Gastrocnemius medialis (tissue), 4 donors: ENCODE measurements around the gene TEX19. TPM values are rescaled to one million over a fixed set of nuclear protein-coding genes. Genes with fewer than 3 reads are reported as not detected.

Experiments
- ATAC-seq, 2 donors: fragments of 150-250 bp; one replicate each; pipeline ENCODE4 v1.9.1; 2016
- DNase-seq, 2 donors: peaks; one replicate each; pipeline ENCODE4 v3.0.0-alpha.2; 2019
- H3K27ac ChIP-seq, 4 donors: fragments of 200-600 bp; sonication (generic); 1 replicate in 1 of 4; 2 replicates in 3 of 4; pipeline ENCODE4 v1.5.1; 2016 to 2018; ENCODE audit warnings: mild to moderate bottlenecking in 2 of 4, moderate library complexity in 1 of 4
- H3K27me3 ChIP-seq, 3 donors: fragments of 200-600 bp; sonication (generic) in 2 of 3; 1 replicate in 1 of 3; 2 replicates in 2 of 3; pipeline versions ENCODE4 v1.5.1 to v1.6.0; 2016 to 2019; ENCODE audit warnings: mild to moderate bottlenecking in 1 of 3, moderate library complexity in 1 of 3
- H3K36me3 ChIP-seq, 2 donors: fragments of 200-600 bp; sonication (generic) in 1 of 2; one replicate each; pipeline ENCODE4 v1.5.1; 2017 to 2018
- H3K4me1 ChIP-seq, 2 donors: fragments of 200-600 bp; sonication (generic) in 1 of 2; one replicate each; pipeline ENCODE4 v1.5.1; 2016 to 2017; ENCODE audit warnings: mild to moderate bottlenecking in 2 of 2
- H3K4me3 ChIP-seq, 4 donors: fragments of 200-600 bp; sonication (generic) in 3 of 4; 1 replicate in 1 of 4; 2 replicates in 3 of 4; pipeline ENCODE4 v1.5.1; 2016 to 2019; ENCODE audit warnings: mild to moderate bottlenecking in 2 of 4
- H3K9me3 ChIP-seq, 3 donors: fragments of 200-600 bp; sonication (generic) in 2 of 3; 1 replicate in 1 of 3; 2 replicates in 2 of 3; pipeline ENCODE4 v1.5.1; 2016 to 2019
- CTCF ChIP-seq, 5 experiments: fragments of 450-650 bp in 3 of 5; fragments of 200-600 bp in 2 of 5; sonication (generic) in 2 of 5; IDR thresholded peaks in 4 of 5; conservative IDR thresholded peaks in 1 of 5; 1 replicate in 4 of 5; 2 replicates in 1 of 5; pipeline ENCODE4 v1.5.1; 2016 to 2019; ENCODE audit warnings: antibody characterized with exemption in 5 of 5, mild to moderate bottlenecking in 3 of 5, moderate library complexity in 3 of 5
- POLR2A ChIP-seq, 2 donors: fragments of 450-650 bp; IDR thresholded peaks; one replicate each; pipeline ENCODE4 v1.6.1; 2017; ENCODE audit warnings: antibody characterized with exemption in 2 of 2, mild to moderate bottlenecking in 2 of 2, moderate library complexity in 2 of 2
- in situ Hi-C, 4 donors: fragments of 200-750 bp; cut with MboI; loops; one replicate each; pipeline versions ENCODE4 v1.15.0 to v1.8.0; 2017; ENCODE audit warnings: low sequenced_read_pairs in 4 of 4
- intact Hi-C: fragments of 100-400 bp; cut with DNase I; formaldehyde crosslinking; loops from one replicate; pipeline ENCODE4 v1.15.1; 2023; ENCODE audit warnings: low total_unique reads
- total RNA-seq, 4 donors: library from RNA; depleted of rRNA; stranded (reverse); fragments of >200 nt; gene quantifications; one replicate each; pipeline versions ENCODE4 v1.1.0 to v1.2.3, GENCODE V29; 2016

TEX19 gene
- total RNA-seq, 4 donors from 2014 or later: 0.40 TPM; not detected in 3

DNA sequence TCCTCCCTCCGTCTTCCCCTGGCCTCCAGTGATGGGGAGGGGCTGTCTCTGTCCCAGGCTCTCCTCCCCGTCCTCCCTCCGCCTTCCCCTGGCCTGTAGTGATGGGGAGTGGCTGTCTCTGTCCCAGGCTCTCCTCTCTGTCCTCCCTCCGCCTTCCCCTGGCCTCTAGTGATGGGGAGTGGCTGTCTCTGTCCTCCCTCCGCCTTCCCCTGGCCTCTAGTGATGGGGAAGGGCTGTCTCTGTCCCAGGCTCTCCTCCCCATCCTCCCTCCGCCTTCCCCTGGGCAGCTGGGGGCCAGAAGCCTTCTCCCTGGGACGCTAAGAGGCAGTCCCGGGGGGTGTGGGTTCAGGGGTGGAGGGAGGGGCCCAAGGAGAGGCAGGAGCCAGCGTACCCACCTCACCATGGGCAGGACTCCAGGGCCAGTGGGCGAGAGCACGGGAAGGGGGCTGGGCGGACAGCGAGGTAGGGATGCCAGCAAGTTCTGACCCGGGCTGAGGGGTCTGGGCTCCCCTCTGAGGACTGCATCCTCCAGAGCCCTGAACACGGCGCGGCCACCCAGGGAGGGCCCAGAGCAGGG, 27.3 kb downstream of the TEX19 start:
- peaks cover 26 to 34% (median 29%) of the 10 kb centered on the region in 3 donors for H3K27me3 ChIP-seq

GRCh38 chr17:82386881-82387704, 28.0 kb downstream of the TEX19 start:
- in situ Hi-C loops (no loop called here), intact Hi-C loops (no loop called here)
- Histone ChIP-seq H3K9me3 (no peaks in the 10 kb centered on the region), H3K36me3 (peaks cover 0 to 8% of the 10 kb centered on the region in 2 donors), H3K27me3 (peaks cover 20 to 27% (median 26%) of the 10 kb centered on the region in 3 donors), H3K4me3 (no peak overlapping the region), H3K27ac (no peak overlapping the region), H3K4me1 (peaks cover 15 to 23% of the 10 kb centered on the region in 2 donors)
- DNase-seq: no peak
- TF ChIP-seq POLR2A (IDR thresholded peaks at IDR 0.05): no peak
- no peak for TF ChIP-seq CTCF (IDR thresholded peaks at IDR 0.05 in 4 of 5, conservative IDR thresholded peaks at IDR 0.05 in 1 of 5)
- no peak for ATAC-seq

More for the DNA sequence above, 27.3 kb downstream of the TEX19 start:
- H3K4me3 ChIP-seq: no peak overlapping the region
- DNase-seq: peak in 1 of 2 donors; percentile 44
- no peaks in the 10 kb centered on the region for H3K36me3 ChIP-seq
- no peak for ATAC-seq
- TF ChIP-seq POLR2A (IDR thresholded peaks at IDR 0.05): no peak
- no peak for TF ChIP-seq CTCF (IDR thresholded peaks at IDR 0.05 in 4 of 5, conservative IDR thresholded peaks at IDR 0.05 in 1 of 5)
- peak overlapping the region in 1 of 4 donors; percentile 32 for H3K27ac ChIP-seq
- peaks cover 15 to 24% of the 10 kb centered on the region in 2 donors for H3K4me1 ChIP-seq
- H3K9me3 ChIP-seq: no peaks in the 10 kb centered on the region
- in situ Hi-C loops (no loop called here), intact Hi-C loops (no loop called here)

GRCh38 chr17:82387705-82388106, 28.7 kb downstream of the TEX19 start:
- in situ Hi-C loops (no loop called here), intact Hi-C loops (no loop called here)
- peaks cover 14 to 21% (median 20%) of the 10 kb centered on the region in 3 donors for H3K27me3 ChIP-seq
- ATAC-seq (no peak), DNase-seq (no peak)
- no peak for TF ChIP-seq CTCF (IDR thresholded peaks at IDR 0.05 in 4 of 5, conservative IDR thresholded peaks at IDR 0.05 in 1 of 5)
- TF ChIP-seq POLR2A (IDR thresholded peaks at IDR 0.05): no peak
- H3K27ac ChIP-seq: no peak overlapping the region
- peaks cover 15 to 23% of the 10 kb centered on the region in 2 donors for H3K4me1 ChIP-seq
- peaks cover 0 to 14% of the 10 kb centered on the region in 2 donors for H3K36me3 ChIP-seq
- no peaks in the 10 kb centered on the region for H3K9me3 ChIP-seq
- no peak overlapping the region for H3K4me3 ChIP-seq

- peaks cover 12 to 16% (median 16%) of the 10 kb centered on the region in 3 donors for H3K27me3 ChIP-seq
- ATAC-seq: peak in 1 of 2 donors; percentile 15
- no peaks in the 10 kb centered on the region for H3K9me3 ChIP-seq
- H3K4me1 ChIP-seq: peaks cover 15 to 23% of the 10 kb centered on the region in 2 donors
- no peak for TF ChIP-seq POLR2A (IDR thresholded peaks at IDR 0.05)
- no peak for TF ChIP-seq CTCF (IDR thresholded peaks at IDR 0.05 in 4 of 5, conservative IDR thresholded peaks at IDR 0.05 in 1 of 5)
- peaks cover 0 to 17% of the 10 kb centered on the region in 2 donors for H3K36me3 ChIP-seq
- no peak overlapping the region for H3K4me3 ChIP-seq
- peak in 1 of 2 donors; percentile 56 for DNase-seq
- intact Hi-C loops (no loop called here), in situ Hi-C loops (no loop called here)
- H3K27ac ChIP-seq: no peak overlapping the region
Observed at GRCh38 chr17:82388223-82388921, 29.3 kb downstream of the TEX19 start.
